HG03469 (cell line): Measurements from ENCODE around the gene NLRP9.
"Not testable (repeated sequence)": the region's sequence is repeated elsewhere in the genome, so short reads cannot be mapped to it uniquely, and the experiment has no call there.

ENCODE experiments used
- ATAC-seq: cut with Tn5 transposase; IDR thresholded peaks from one replicate; pipeline ENCODE4 v1.9.1; 2021; ENCODE audit warnings: mild to moderate bottlenecking, moderate library complexity, moderate number of reproducible peaks; ENCODE audit not compliant: unreplicated experiment

The NLRP9 gene

DNA sequence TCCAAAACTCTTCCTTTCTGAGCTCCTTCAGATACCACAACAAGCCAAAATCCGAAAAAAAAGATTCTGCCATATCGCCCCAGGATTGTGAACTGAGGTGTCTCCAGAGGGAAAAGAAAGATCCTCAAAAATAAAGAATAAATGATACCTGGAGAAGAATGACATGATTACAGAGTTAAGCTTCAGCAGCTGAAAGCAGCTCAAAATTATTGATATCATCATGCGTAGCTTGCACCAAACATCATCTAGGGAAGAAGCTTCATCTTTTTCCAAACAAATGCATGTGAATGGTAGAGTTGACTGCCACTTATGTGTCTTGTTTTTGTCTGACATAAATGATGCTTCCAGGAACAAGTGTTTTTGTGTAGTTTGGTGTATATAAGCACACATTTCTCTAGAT is at the start of gene NLRP9:
NLRP9 (minus strand) TSS at position 101 of the 400 bp plus-strand sequence; CDS start at position 73, 28 bp downstream.
- ATAC-seq: no peak

DNA sequence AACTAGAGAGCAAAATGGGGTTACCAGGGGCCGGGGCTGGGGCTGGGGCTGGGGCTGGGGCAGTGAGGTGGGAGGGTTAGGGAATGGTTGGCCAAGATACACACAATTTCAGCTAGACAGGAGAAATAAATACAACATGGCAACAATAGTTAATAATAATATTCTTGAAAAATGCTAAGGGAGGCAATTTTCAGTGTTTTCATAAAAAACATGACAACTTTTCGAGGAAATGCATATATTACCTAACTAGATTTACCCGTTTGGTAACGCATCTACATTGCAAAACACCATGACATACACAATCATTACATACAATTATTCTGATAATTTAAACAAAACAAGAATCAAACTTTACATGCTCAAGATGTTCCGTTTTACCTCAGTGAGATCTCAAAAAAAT is 42.9 kb upstream of the NLRP9 start:
- ATAC-seq: no peak

DNA sequence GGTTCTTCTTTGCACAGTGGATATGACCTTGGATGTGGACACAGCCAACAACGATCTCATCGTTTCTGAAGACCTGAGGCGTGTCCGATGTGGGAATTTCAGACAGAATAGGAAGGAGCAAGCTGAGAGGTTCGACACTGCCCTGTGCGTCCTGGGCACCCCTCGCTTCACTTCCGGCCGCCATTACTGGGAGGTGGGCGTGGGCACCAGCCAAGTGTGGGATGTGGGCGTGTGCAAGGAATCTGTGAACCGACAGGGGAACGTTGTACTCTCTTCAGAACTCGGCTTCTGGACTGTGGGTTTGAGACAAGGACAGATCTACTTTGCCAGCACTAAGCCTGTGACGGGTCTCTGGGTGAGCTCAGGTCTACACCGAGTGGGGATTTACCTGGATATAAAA is 40.1 kb upstream of the NLRP9 start:
- ATAC-seq: no peak

DNA sequence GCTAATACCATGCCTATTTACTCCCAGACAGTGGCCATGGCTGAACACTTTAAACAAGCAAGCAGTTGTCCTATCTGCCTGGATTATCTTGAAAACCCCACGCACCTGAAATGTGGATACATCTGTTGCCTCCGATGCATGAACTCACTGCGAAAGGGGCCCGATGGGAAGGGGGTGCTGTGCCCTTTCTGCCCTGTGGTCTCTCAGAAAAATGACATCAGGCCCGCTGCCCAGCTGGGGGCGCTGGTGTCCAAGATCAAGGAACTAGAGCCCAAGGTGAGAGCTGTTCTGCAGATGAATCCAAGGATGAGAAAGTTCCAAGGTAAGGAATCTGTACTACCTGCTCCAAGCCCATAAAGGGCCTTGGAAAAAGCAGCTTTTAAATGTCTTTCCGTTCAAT is 39.3 kb upstream of the NLRP9 start:
- no peak for ATAC-seq

DNA sequence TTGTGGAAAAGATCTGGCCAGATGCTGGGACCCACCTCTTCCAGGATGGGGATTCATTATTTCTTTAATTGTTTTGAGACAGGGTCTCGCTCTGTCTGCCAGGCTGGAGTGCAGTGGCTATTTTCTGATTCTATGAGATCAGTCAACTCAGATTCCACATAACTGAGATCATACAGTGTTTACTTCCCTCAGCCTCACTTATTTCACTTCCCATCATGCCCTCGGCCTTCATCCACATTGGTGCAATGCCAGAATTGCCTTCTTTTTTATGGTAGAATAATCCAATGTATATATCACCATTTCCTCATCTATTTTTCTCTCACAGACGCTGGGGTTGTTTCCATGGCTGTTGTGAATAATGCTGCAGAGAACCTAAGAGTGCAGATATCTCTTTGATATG is 31.4 kb upstream of the NLRP9 start:
- not testable (repeated sequence) for ATAC-seq

DNA sequence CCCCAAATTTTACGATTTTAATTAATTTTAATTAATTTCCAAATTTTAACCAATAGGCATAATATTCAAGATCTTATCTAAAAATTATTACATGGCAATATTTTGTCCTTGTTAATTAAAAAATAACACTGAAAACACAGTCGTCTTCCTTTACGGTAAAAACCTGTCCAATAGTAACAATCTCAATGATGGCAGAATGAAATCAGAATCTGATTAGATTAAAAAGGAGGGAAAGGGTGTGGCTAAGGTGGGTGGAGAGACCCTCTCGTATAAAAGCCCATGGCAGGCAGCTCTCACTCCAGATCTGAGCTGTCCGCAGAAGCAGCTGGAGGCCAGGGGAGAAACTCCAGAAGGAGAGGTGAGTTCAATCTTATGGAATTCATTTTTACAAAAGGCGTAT is 30.6 kb upstream of the NLRP9 start, which contains the start of gene RFPL4AL1:
RFPL4AL1 (plus strand) TSS at position 301 of the 400 bp plus-strand sequence. CDS start 2,687 bp downstream, outside the sequence.
- ATAC-seq: not testable (repeated sequence)

DNA sequence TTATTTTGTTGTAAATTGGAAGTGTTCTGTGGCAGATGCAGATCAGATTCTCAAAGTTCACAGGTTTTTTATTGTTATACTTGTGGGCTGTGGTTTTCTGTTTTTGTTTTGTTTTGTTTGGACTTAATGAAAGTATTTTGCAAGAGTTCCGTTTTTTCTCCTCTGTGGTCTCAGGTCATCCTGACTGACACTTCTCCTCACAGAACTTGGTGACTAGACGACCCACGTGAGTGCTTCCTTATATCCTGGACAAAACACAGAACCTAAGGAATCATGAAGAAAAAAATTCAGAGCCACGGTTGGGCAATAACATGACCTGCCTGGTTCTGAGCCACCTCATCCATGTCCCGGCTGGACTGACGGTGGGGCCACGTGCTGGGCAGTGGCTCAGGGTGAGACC is 28.3 kb upstream of the NLRP9 start:
- ATAC-seq: no peak

DNA sequence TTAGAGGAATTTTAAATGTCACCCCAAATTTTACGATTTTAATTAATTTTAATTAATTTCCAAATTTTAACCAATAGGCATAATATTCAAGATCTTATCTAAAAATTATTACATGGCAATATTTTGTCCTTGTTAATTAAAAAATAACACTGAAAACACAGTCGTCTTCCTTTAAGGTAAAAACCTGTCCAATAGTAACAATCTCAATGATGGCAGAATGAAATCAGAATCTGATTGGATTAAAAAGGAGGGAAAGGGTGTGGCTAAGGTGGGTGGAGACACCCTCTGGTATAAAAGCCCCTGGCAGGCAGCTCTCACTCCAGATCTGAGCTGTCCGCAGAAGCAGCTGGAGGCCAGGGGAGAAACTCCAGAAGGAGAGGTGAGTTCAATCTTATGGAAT is 20.6 kb upstream of the NLRP9 start, which contains the start of gene RFPL4A:
RFPL4A (plus strand) TSS at position 301 of the 400 bp plus-strand sequence. CDS start 2,704 bp downstream, outside the sequence.
- not testable (repeated sequence) for ATAC-seq

DNA sequence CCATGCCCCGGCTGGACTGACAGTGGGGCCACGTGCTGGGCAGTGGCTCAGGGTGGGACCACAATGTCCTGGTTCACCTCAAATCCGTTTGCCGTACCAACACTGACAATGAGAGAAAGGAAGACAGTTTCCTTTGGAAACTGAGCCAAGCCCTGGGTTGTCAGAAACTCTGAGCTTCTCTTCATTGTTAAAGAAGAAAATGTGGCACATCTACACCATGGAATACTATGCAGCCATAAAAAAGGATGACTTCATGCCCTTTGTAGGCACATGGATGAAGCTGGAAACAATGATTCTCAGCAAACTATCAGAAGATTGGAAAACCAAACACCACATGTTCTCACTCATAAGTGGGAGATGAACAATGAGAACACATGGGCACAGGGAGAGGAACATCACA is 18.6 kb upstream of the NLRP9 start:
- not testable (repeated sequence) for ATAC-seq

DNA sequence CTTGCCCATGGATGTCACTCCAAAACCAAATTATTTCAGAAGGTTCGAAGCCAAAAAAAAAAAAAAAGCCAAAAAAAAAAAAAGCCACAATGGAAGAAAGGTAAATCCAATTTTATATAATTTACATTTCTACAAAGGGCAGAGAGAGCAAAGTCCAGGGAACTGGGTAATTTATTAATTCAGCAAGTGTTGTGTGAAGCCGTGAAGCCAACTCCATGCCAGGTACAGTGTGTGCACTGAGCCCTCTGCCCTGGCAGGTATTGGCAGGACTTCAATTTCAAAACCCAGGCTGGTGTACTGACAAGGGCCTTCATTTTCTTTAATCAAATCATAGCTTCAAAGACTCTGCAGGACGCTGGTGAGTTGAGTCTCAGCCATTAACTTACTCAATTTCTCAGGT is 15.2 kb upstream of the NLRP9 start:
- ATAC-seq: no peak

DNA sequence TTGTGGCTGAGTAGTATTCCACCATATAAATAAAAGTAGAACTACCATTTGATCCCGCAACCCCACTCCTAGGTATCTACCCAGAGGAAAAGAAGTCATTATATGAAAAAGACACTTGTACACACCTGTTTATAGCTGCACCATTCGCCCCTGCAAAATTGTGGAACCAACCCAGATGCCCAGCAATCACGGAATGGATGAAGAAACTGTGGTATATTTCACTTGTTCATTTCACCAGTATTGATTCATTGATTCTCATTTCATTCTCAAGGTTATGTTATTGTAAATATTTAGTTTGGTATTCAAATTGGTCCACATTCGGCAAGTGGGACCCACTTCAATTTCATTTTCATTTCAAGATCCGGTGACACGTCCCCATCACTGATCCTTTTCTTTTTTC is 12.5 kb upstream of the NLRP9 start:
- ATAC-seq: no peak

DNA sequence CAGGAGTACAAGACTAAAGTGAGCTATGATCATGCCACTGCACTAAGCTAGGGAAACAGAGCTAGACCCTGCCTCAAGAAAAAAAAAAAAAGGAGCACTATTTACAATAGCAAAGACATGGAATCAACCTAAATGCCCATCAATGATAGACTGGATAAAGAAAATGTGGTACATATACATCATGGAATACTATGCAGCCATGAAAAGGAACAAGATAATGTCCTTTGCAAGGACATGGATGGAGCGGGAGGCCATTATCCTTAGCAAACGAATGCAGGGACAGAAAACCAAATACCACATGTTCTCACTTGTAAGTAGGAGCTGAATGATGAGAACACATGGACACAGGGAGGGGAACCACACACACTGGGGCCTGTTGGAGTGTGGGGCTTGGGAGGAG is 7.8 kb downstream of the NLRP9 start:
- not testable (repeated sequence) for ATAC-seq

DNA sequence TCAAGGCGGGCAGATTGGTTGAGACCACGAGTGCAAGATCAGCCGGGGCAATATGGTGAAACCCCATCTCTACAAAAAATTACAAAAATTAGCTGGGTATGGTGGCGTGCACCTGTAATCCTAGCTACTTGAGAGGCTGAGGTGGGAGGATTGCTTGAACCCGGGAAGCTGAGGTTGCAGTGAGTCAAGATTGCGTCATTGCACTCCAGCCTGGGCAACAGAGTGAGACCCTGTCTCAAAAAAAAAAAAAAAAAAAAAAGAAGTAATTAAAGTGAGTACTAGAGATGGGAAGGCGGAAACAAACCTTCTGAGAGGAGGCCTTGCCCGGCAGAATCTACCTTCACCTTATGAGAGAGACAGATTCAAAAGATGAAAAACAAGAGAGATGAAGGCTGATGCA is 14.7 kb downstream of the NLRP9 start:
- ATAC-seq: no peak

DNA sequence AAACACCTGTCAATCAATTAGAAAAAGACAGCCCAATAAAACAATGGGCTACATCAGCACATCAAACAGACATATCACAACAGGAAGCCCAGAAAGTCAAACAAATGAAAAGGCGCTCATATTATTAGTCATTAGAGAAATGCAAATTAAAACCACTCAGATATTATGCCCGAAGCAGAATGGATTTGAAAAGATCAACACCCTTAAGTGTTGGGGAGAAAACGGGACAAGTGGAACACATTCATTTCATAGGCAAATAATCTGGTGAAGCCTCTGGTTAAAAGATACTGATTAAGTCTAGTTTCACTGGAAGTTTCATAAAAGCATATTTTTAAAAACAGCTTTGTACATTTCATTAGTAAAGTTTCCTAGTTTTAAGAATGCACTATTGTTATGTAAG is 17.4 kb downstream of the NLRP9 start:
- ATAC-seq: no peak

DNA sequence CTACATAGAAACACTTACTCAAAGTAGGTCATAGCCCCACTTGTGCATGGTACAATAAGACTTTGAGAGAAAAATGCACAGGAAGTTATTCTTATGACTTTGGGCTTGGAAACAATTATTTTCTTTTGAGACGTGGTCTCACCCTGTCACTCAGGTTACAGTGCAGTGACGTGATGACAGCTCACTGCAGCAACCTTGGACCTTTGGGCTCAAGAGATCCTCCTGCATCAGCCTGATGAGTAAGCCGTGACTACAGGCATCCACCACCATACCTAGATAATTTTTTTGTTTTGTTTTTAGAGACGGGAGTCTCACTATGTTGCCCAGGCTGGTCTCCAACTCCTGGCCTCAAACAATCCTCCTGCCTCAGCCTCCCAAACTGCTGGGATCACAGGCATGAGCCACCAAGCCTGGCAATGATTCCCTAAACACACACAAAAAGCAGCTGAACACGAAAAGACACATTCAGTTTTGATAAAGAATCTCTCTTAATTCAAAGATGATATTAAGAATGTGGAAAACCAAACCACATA is 17.9 kb downstream of the NLRP9 start:
- ATAC-seq: no peak

DNA sequence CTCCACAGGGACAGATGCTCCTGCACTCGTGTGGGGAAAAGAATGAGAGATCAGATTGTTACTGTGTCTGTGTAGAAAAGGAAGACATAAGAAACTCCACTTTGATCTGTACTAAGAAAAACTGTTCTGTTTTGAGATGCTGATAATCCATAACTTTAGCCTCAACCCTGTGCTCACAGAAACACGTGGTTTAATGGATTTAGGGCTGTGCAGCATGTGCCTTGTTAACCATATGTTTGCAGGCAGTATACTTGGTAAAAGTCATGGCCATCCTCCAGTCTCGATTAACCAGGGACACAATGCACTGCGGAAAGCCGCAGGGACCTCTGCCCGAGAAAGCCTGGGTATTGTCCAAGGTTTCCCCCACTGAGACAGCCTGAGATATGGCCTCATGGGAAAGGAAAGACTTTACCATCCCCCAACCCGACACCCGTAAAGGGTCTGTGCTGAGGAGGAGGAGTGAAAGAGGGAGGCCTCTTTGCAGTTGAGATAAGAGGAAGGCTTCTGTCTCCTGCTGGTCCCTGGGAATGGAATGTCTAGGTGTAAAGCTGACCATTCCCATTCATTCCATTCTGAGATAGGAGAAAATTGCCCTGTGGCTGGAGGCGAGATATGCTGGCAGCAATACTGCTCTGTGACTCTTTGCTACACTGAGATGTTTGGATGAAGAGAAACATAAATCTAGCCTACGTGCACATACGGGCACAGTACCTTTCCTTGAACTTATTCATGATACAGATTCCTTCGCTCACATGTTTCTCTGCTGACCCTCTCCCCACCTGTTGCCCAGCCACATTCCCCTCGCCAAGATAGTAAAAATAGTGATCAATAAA is 20.1 kb downstream of the NLRP9 start:
- not testable (repeated sequence) for ATAC-seq

DNA sequence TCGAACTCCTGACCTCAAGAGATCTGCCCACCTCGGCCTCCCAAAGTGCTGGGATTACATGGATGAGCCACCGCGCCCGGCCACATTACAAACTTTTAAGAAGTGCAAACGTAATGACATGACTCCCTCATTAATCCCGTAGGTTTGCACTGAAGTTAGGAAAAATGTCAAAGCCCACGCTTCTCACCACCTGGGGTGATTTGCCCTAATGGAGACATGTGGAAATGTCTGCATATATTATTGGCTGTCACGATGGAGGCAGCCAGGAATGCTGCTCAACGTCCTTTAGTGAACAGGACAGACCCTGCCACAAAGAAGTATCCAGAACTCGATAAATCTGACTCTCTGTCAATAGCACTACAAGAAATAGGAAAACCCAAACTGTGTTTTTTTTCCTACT is 21.0 kb downstream of the NLRP9 start:
- no peak for ATAC-seq

DNA sequence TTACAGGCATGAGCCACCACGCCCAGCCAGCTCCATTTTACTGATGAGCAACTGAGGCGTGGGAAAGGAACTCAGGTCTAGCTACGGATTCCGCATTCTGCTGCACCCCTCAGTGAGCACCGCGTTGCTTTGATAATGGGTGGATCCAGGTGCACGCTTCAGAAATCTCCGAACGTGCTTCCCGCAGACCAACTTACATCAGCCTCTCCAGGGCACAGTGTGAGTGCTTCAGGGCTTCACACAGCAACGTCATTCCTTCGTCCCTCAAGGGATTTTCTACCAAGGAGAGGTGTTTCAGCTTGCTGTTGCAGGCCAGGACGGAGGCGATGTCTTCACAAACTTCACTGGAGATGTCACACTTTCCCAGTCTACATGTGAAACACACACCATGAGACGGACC is 21.7 kb downstream of the NLRP9 start:
- ATAC-seq: no peak

DNA sequence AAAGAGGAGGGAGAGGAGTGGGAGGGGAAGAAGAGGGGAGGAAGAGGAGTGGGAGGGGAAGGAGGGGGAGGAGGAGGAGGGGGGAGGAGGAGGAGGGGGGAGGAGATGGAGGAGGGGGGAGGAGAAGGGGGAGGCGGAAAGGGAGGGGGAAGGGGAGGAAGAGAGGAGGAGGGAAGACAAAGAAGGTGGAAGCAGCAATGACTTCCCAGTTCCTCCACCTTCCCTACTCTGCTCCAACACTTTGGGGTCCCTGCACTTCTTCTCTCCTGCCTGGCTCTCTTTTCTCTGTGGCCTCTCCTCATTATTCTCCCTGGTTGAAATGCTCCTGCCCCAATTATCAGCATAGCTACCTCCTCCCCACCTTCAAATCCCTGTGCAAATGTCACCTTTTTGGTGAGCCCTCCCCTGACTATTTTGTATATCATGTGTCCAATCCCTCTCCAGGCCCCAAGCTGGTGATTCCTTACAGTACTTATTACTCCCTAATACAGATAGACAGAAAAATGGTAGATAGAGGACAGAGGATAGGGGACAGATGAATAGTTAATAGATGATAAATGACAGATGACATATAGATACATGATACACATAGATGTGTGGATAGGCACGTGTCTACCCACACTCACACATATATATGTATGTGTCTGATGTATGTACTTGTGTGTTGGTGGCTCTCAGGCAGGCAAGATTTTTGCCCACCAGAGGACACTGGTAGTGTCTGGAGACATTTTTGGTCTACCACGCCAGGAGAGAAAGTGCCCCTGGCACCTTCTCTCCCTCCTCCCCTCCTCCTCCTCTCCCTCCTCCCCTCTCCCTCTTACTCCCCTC is 25.2 kb downstream of the NLRP9 start:
- ATAC-seq: no peak

DNA sequence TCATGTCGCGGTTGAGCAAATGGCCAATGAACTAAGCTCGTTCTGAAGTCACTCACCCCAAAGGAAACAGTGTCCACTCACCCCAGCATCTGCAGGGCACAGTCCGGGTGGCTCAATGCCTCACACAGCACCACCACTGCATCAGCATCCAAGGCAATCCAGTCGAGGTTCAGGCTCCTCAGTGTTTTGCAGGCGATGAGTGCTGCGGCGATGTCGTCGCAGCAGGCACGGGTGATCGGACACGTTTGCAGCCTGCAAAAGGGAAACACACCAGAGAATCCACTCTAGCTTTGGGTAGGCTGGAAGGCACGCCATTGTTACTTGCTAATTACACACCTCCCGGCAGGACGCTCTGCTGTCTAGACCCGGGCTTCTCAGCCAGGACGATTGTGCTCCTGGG is 26.5 kb downstream of the NLRP9 start:
- ATAC-seq: no peak

DNA sequence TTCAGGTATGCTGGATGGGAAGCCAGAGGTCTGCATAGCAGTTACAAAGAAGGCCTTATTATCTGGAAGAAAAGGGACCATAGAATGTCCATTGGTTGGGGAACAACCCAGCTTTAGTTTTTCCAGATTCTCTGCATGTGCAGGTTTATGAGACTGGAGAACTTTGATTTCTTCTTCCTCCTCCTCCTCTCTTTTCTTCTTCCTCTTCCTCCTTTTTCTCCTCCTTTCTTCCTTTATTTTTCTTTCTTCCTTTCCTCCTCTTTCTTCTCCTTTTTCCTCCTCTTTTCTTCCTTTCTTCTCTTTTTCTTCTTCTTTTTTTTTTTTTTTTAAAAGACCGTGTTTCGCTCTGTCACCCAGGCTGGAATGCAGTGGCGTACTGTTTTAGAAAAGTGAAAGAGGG is 32.2 kb downstream of the NLRP9 start:
- no peak for ATAC-seq
